Hepatocyte (in vitro differentiated cells): ENCODE measurements around the gene CRTC2. TPM values are rescaled to one million over a fixed set of nuclear protein-coding genes. Genes with fewer than 3 reads are reported as not detected.

Source experiments
- DNase-seq: peaks from one replicate; pipeline ENCODE4 v3.0.0-alpha.2; 2016; ENCODE audit warnings: low spot score
- H2AFZ ChIP-seq: fragments of 200-600 bp; sonication (generic); 2 replicates; pipeline ENCODE4 v1.6.0; 2016; ENCODE audit warnings: antibody characterized with exemption, mild to moderate bottlenecking
- H3K27ac ChIP-seq: fragments of 200-600 bp; sonication (generic); 2 replicates; pipeline ENCODE4 v1.5.1; 2016; ENCODE audit warnings: mild to moderate bottlenecking
- H3K27me3 ChIP-seq: fragments of 200-600 bp; sonication (generic); 2 replicates; pipeline ENCODE4 v1.6.1; 2016
- H3K36me3 ChIP-seq: fragments of 200-600 bp; sonication (generic); replicated peaks from 2 replicates; pipeline ENCODE4 v1.5.1; 2016; ENCODE audit warnings: low read depth; ENCODE audit not compliant: insufficient read depth
- H3K4me1 ChIP-seq: fragments of 200-600 bp; sonication (generic); 2 replicates; pipeline ENCODE4 v1.5.1; 2016; ENCODE audit warnings: mild to moderate bottlenecking, moderate library complexity; ENCODE audit not compliant: insufficient read depth
- H3K4me2 ChIP-seq: fragments of 200-600 bp; sonication (generic); 2 replicates; pipeline ENCODE4 v1.6.0; 2016
- H3K4me3 ChIP-seq: fragments of 200-600 bp; sonication (generic); 2 replicates; pipeline ENCODE4 v1.5.1; 2016; ENCODE audit warnings: mild to moderate bottlenecking
- H3K79me2 ChIP-seq: fragments of 200-600 bp; sonication (generic); 2 replicates; pipeline ENCODE4 v1.6.0; 2017; ENCODE audit warnings: mild to moderate bottlenecking
- H3K9me2 ChIP-seq: fragments of 200-600 bp; sonication (generic); replicated peaks from 2 replicates; pipeline ENCODE4 v1.6.0; 2017; ENCODE audit warnings: mild to moderate bottlenecking; ENCODE audit not compliant: insufficient read depth
- H3K9me3 ChIP-seq: fragments of 200-600 bp; sonication (generic); 2 replicates; pipeline ENCODE4 v1.5.1; 2016; ENCODE audit warnings: low read depth, mild to moderate bottlenecking
- H4K20me1 ChIP-seq: fragments of 200-600 bp; sonication (generic); 2 replicates; pipeline ENCODE4 v1.6.0; 2016; ENCODE audit warnings: mild to moderate bottlenecking; ENCODE audit not compliant: insufficient read depth, poor library complexity, severe bottlenecking
- CTCF ChIP-seq: fragments of 200-600 bp; sonication (generic); IDR thresholded peaks from 2 replicates; pipeline ENCODE4 v1.5.1; 2016; ENCODE audit warnings: antibody characterized with exemption, mild to moderate bottlenecking; ENCODE audit not compliant: poor library complexity
- EZH2 ChIP-seq: fragments of 200-600 bp; sonication (generic); IDR thresholded peaks from 2 replicates; pipeline ENCODE4 v1.6.1; 2016; ENCODE audit warnings: antibody characterized with exemption, mild to moderate bottlenecking, borderline replicate concordance
- EZH2phosphoT487 ChIP-seq: fragments of 200-600 bp; sonication (generic); IDR thresholded peaks from one replicate; pipeline ENCODE4 v1.6.1; 2018; ENCODE audit warnings: antibody characterized with exemption, mild to moderate bottlenecking, low read depth, moderate library complexity; ENCODE audit not compliant: unreplicated experiment, severe bottlenecking
- WGBS: methylation state at CpG from one replicate; pipeline ENCODE4 v1.1.6; 2016; ENCODE audit warnings: low lambda C conversion rate; ENCODE audit errors: missing lambda C conversion rate; 5-methylcytosine and 5-hydroxymethylcytosine counted together
- polyA plus RNA-seq: library from polyadenylated mRNA; unstranded; fragments of >200 nt; fragmentation: Nextera tagmentation; extraction: Ambion mirVana; gene quantifications from 2 replicates; pipeline ENCODE4 v1.2.1, GENCODE V29; 2016
- total RNA-seq: library from RNA; depleted of rRNA; stranded (reverse); fragments of >200 nt; gene quantifications from 2 replicates; pipeline ENCODE4 v1.2.3, GENCODE V29; 2014

Gene CRTC2
- total and polyA plus RNA-seq, 2 experiments from 2014 or later, result 10.5 to 28.0 TPM

GRCh38 chr1:153973525-153973924, 15.1 kb upstream of the CRTC2 start:
- no peak for TF ChIP-seq EZH2
- no peak for TF ChIP-seq EZH2phosphoT487
- TF ChIP-seq CTCF, result no peak
- H3K27me3 ChIP-seq, result no peaks in the 10 kb centered on the region
- H3K4me3 ChIP-seq, result no peak overlapping the region
- 90% methylated on average over 7 of the region's 7 CpGs for WGBS
- H4K20me1 ChIP-seq, result peaks cover 3% of the 10 kb centered on the region
- H3K9me3 ChIP-seq, result no peaks in the 10 kb centered on the region
- H3K36me3 ChIP-seq, result no peaks in the 10 kb centered on the region
- peaks cover 12% of the 10 kb centered on the region for H3K4me1 ChIP-seq
- peaks cover 23% of the 10 kb centered on the region for H3K79me2 ChIP-seq
- no peaks in the 10 kb centered on the region for H3K9me2 ChIP-seq
- no peak for DNase-seq
- H3K4me2 ChIP-seq, result no peak overlapping the region
- H2AFZ ChIP-seq, result no peak overlapping the region
- H3K27ac ChIP-seq, result no peak overlapping the region

- peaks cover 23% of the 10 kb centered on the region for H3K79me2 ChIP-seq
- no peak for DNase-seq
- H3K9me3 ChIP-seq, result no peaks in the 10 kb centered on the region
- H3K4me3 ChIP-seq, result no peak overlapping the region
- 96% methylated on average over 3 of the region's 3 CpGs for WGBS
- H3K27me3 ChIP-seq, result no peaks in the 10 kb centered on the region
- H3K4me2 ChIP-seq, result no peak overlapping the region
- peaks cover 3% of the 10 kb centered on the region for H4K20me1 ChIP-seq
- no peaks in the 10 kb centered on the region for H3K36me3 ChIP-seq
- H2AFZ ChIP-seq, result no peak overlapping the region
- no peak overlapping the region for H3K27ac ChIP-seq
- TF ChIP-seq CTCF (no peak), EZH2 (no peak), EZH2phosphoT487 (no peak)
- H3K4me1 ChIP-seq, result peaks cover 10% of the 10 kb centered on the region
- H3K9me2 ChIP-seq, result no peaks in the 10 kb centered on the region
These were observed 14.7 kb upstream of the CRTC2 start for GRCh38 chr1:153973071-153973470.

GRCh38 chr1:153970346-153970745, 11.9 kb upstream of the CRTC2 start:
- H3K79me2 ChIP-seq, result peaks cover 11% of the 10 kb centered on the region
- H3K4me1 ChIP-seq, result peaks cover 5% of the 10 kb centered on the region
- H3K9me2 ChIP-seq, result no peaks in the 10 kb centered on the region
- no peaks in the 10 kb centered on the region for H3K36me3 ChIP-seq
- no peaks in the 10 kb centered on the region for H3K9me3 ChIP-seq
- no peak for TF ChIP-seq CTCF
- no peak for TF ChIP-seq EZH2
- TF ChIP-seq EZH2phosphoT487, result no peak
- DNase-seq, result no peak
- H3K4me2 ChIP-seq, result no peak overlapping the region
- H3K4me3 ChIP-seq, result no peak overlapping the region
- H4K20me1 ChIP-seq, result no peaks in the 10 kb centered on the region
- no peaks in the 10 kb centered on the region for H3K27me3 ChIP-seq
- no peak overlapping the region for H2AFZ ChIP-seq
- WGBS, result 97% methylated on average over 2 of the region's 2 CpGs
- no peak overlapping the region for H3K27ac ChIP-seq

GRCh38 chr1:153968972-153969371, 10.6 kb upstream of the CRTC2 start:
- Histone ChIP-seq H3K27me3 (no peaks in the 10 kb centered on the region), H3K79me2 (peaks cover 21% of the 10 kb centered on the region), H3K36me3 (no peaks in the 10 kb centered on the region), H4K20me1 (no peaks in the 10 kb centered on the region), H3K4me2 (peak overlapping the region; percentile 86), H3K9me2 (no peaks in the 10 kb centered on the region), H3K4me3 (no peak overlapping the region), H2AFZ (no peak overlapping the region), H3K9me3 (no peaks in the 10 kb centered on the region), H3K4me1 (peaks cover 12% of the 10 kb centered on the region), H3K27ac (peak overlapping the region; percentile 77)
- DNase-seq, result no peak
- WGBS, result 95% methylated on average over 2 of the region's 2 CpGs
- TF ChIP-seq EZH2phosphoT487 (no peak), CTCF (no peak), EZH2 (no peak)
